ENCODE measurements around the gene CRYZ.

GRCh38 chr1:74780594-74780993 is 47.7 kb upstream of the CRYZ start:
- TF ChIP-seq CTCF (conservative IDR thresholded peaks at IDR 0.05 in 1 of 2, IDR thresholded peaks at IDR 0.05 in 1 of 2; ENCODE audit: extremely low read depth in 1 of 2, insufficient read depth in 1 of 2, low read depth in 1 of 2, low read length in 2 of 2) (no peak), EZH2 (IDR thresholded peaks at IDR 0.05; ENCODE audit: borderline replicate concordance, low read length) (no peak)
